ENCODE results near the gene GLB1L3.

The GLB1L3 gene

GRCh38 chr11:134346101-134346975 lies 70.2 kb downstream of the GLB1L3 start:
- Histone ChIP-seq H3K4me1 (ENCODE audit: control insufficient read depth, insufficient read depth, low read length) (no peaks in the 10 kb centered on the region; the same call in 1 of the 2 replicates), H3K9ac (ENCODE audit: low read depth, low read length) (no peak overlapping the region), H3K36me3 (ENCODE audit: control insufficient read depth, insufficient read depth, low read length) (no peaks in the 10 kb centered on the region), H3K9me3 (ENCODE audit: control insufficient read depth, insufficient read depth, low read length) (no peaks in the 10 kb centered on the region), H3K27me3 (ENCODE audit: control insufficient read depth, insufficient read depth, low read length) (no peaks in the 10 kb centered on the region), H3K4me3 (ENCODE audit: low read depth, low read length) (no peak overlapping the region), H3K27ac (ENCODE audit: low read depth, low read length) (no peak overlapping the region)

- no peaks in the 10 kb centered on the region for H3K9me3 ChIP-seq (ENCODE audit: control insufficient read depth, insufficient read depth, low read length)
- H3K9ac ChIP-seq (ENCODE audit: low read depth, low read length), result no peak overlapping the region
- no peak overlapping the region for H3K27ac ChIP-seq (ENCODE audit: low read depth, low read length)
- no peaks in the 10 kb centered on the region for H3K27me3 ChIP-seq (ENCODE audit: control insufficient read depth, insufficient read depth, low read length)
- H3K36me3 ChIP-seq (ENCODE audit: control insufficient read depth, insufficient read depth, low read length), result no peaks in the 10 kb centered on the region
- H3K4me1 ChIP-seq (ENCODE audit: control insufficient read depth, insufficient read depth, low read length), result no peaks in the 10 kb centered on the region; the same call in 1 of the 2 replicates
- no peak overlapping the region for H3K4me3 ChIP-seq (ENCODE audit: low read depth, low read length)
These were observed 70.8 kb downstream of the GLB1L3 start for GRCh38 chr11:134346976-134347350.

GRCh38 chr11:134347441-134347840 lies 71.3 kb downstream of the GLB1L3 start:
- Histone ChIP-seq H3K4me3 (ENCODE audit: low read depth, low read length) (no peak overlapping the region), H3K27me3 (ENCODE audit: control insufficient read depth, insufficient read depth, low read length) (no peaks in the 10 kb centered on the region), H3K36me3 (ENCODE audit: control insufficient read depth, insufficient read depth, low read length) (no peaks in the 10 kb centered on the region), H3K9me3 (ENCODE audit: control insufficient read depth, insufficient read depth, low read length) (no peaks in the 10 kb centered on the region), H3K4me1 (ENCODE audit: control insufficient read depth, insufficient read depth, low read length) (no peaks in the 10 kb centered on the region; the same call in 1 of the 2 replicates), H3K27ac (ENCODE audit: low read depth, low read length) (no peak overlapping the region), H3K9ac (ENCODE audit: low read depth, low read length) (no peak overlapping the region)

GRCh38 chr11:134349109-134349801 lies 73.1 kb downstream of the GLB1L3 start:
- Histone ChIP-seq H3K27me3 (ENCODE audit: control insufficient read depth, insufficient read depth, low read length) (no peaks in the 10 kb centered on the region), H3K9ac (ENCODE audit: low read depth, low read length) (no peak overlapping the region), H3K36me3 (ENCODE audit: control insufficient read depth, insufficient read depth, low read length) (no peaks in the 10 kb centered on the region), H3K9me3 (ENCODE audit: control insufficient read depth, insufficient read depth, low read length) (no peaks in the 10 kb centered on the region), H3K4me1 (ENCODE audit: control insufficient read depth, insufficient read depth, low read length) (no peaks in the 10 kb centered on the region; the same call in 1 of the 2 replicates), H3K27ac (ENCODE audit: low read depth, low read length) (no peak overlapping the region), H3K4me3 (ENCODE audit: low read depth, low read length) (no peak overlapping the region)

GRCh38 chr11:134349802-134350355 lies 73.7 kb downstream of the GLB1L3 start:
- H3K27me3 ChIP-seq (ENCODE audit: control insufficient read depth, insufficient read depth, low read length), result no peaks in the 10 kb centered on the region
- no peaks in the 10 kb centered on the region for H3K36me3 ChIP-seq (ENCODE audit: control insufficient read depth, insufficient read depth, low read length)
- no peaks in the 10 kb centered on the region for H3K9me3 ChIP-seq (ENCODE audit: control insufficient read depth, insufficient read depth, low read length)
- H3K4me1 ChIP-seq (ENCODE audit: control insufficient read depth, insufficient read depth, low read length), result no peaks in the 10 kb centered on the region; the same call in 1 of the 2 replicates
- no peak overlapping the region for H3K4me3 ChIP-seq (ENCODE audit: low read depth, low read length)
- H3K9ac ChIP-seq (ENCODE audit: low read depth, low read length), result no peak overlapping the region
- peak overlapping the region; percentile 31 for H3K27ac ChIP-seq (ENCODE audit: low read depth, low read length)

GRCh38 chr11:134350381-134350780 lies 74.2 kb downstream of the GLB1L3 start:
- no peaks in the 10 kb centered on the region for H3K36me3 ChIP-seq (ENCODE audit: control insufficient read depth, insufficient read depth, low read length)
- no peaks in the 10 kb centered on the region for H3K9me3 ChIP-seq (ENCODE audit: control insufficient read depth, insufficient read depth, low read length)
- no peak overlapping the region for H3K9ac ChIP-seq (ENCODE audit: low read depth, low read length)
- no peaks in the 10 kb centered on the region; the same call in 1 of the 2 replicates for H3K4me1 ChIP-seq (ENCODE audit: control insufficient read depth, insufficient read depth, low read length)
- no peaks in the 10 kb centered on the region for H3K27me3 ChIP-seq (ENCODE audit: control insufficient read depth, insufficient read depth, low read length)
- H3K4me3 ChIP-seq (ENCODE audit: low read depth, low read length), result no peak overlapping the region
- no peak overlapping the region for H3K27ac ChIP-seq (ENCODE audit: low read depth, low read length)

GRCh38 chr11:134352111-134352510 lies 75.9 kb downstream of the GLB1L3 start:
- Histone ChIP-seq H3K9me3 (ENCODE audit: control insufficient read depth, insufficient read depth, low read length) (no peaks in the 10 kb centered on the region), H3K4me1 (ENCODE audit: control insufficient read depth, insufficient read depth, low read length) (no peaks in the 10 kb centered on the region; the same call in 1 of the 2 replicates), H3K27ac (ENCODE audit: low read depth, low read length) (no peak overlapping the region), H3K4me3 (ENCODE audit: low read depth, low read length) (no peak overlapping the region), H3K9ac (ENCODE audit: low read depth, low read length) (no peak overlapping the region), H3K27me3 (ENCODE audit: control insufficient read depth, insufficient read depth, low read length) (no peaks in the 10 kb centered on the region), H3K36me3 (ENCODE audit: control insufficient read depth, insufficient read depth, low read length) (no peaks in the 10 kb centered on the region)

- Histone ChIP-seq H3K9me3 (ENCODE audit: control insufficient read depth, insufficient read depth, low read length) (no peaks in the 10 kb centered on the region), H3K27me3 (ENCODE audit: control insufficient read depth, insufficient read depth, low read length) (no peaks in the 10 kb centered on the region), H3K4me3 (ENCODE audit: low read depth, low read length) (no peak overlapping the region), H3K9ac (ENCODE audit: low read depth, low read length) (no peak overlapping the region), H3K27ac (ENCODE audit: low read depth, low read length) (no peak overlapping the region), H3K36me3 (ENCODE audit: control insufficient read depth, insufficient read depth, low read length) (no peaks in the 10 kb centered on the region), H3K4me1 (ENCODE audit: control insufficient read depth, insufficient read depth, low read length) (peaks cover 4% of the 10 kb centered on the region; the same call in 1 of the 2 replicates)
These were observed 79.0 kb downstream of the GLB1L3 start for GRCh38 chr11:134355136-134355535.

- H3K27me3 ChIP-seq (ENCODE audit: control insufficient read depth, insufficient read depth, low read length), result no peaks in the 10 kb centered on the region
- H3K27ac ChIP-seq (ENCODE audit: low read depth, low read length), result no peak overlapping the region
- H3K4me3 ChIP-seq (ENCODE audit: low read depth, low read length), result no peak overlapping the region
- peaks cover 4% of the 10 kb centered on the region; the same call in 1 of the 2 replicates for H3K4me1 ChIP-seq (ENCODE audit: control insufficient read depth, insufficient read depth, low read length)
- no peak overlapping the region for H3K9ac ChIP-seq (ENCODE audit: low read depth, low read length)
- H3K9me3 ChIP-seq (ENCODE audit: control insufficient read depth, insufficient read depth, low read length), result no peaks in the 10 kb centered on the region
- H3K36me3 ChIP-seq (ENCODE audit: control insufficient read depth, insufficient read depth, low read length), result no peaks in the 10 kb centered on the region
These were observed 79.5 kb downstream of the GLB1L3 start for GRCh38 chr11:134355656-134356055.

- no peak overlapping the region for H3K4me3 ChIP-seq (ENCODE audit: low read depth, low read length)
- H3K9me3 ChIP-seq (ENCODE audit: control insufficient read depth, insufficient read depth, low read length), result no peaks in the 10 kb centered on the region
- no peaks in the 10 kb centered on the region for H3K36me3 ChIP-seq (ENCODE audit: control insufficient read depth, insufficient read depth, low read length)
- no peak overlapping the region for H3K9ac ChIP-seq (ENCODE audit: low read depth, low read length)
- H3K27me3 ChIP-seq (ENCODE audit: control insufficient read depth, insufficient read depth, low read length), result no peaks in the 10 kb centered on the region
- H3K4me1 ChIP-seq (ENCODE audit: control insufficient read depth, insufficient read depth, low read length), result peaks cover 4% of the 10 kb centered on the region; the same call in 1 of the 2 replicates
- H3K27ac ChIP-seq (ENCODE audit: low read depth, low read length), result no peak overlapping the region
These were observed 80.7 kb downstream of the GLB1L3 start for GRCh38 chr11:134356656-134357544.

All from HUES48 (cell line).